ENCODE measurements around the gene LARGE1.

GRCh38 chr22:33518405-33518804, 401.9 kb downstream of the LARGE1 start:
- TF ChIP-seq, protein P1, sequence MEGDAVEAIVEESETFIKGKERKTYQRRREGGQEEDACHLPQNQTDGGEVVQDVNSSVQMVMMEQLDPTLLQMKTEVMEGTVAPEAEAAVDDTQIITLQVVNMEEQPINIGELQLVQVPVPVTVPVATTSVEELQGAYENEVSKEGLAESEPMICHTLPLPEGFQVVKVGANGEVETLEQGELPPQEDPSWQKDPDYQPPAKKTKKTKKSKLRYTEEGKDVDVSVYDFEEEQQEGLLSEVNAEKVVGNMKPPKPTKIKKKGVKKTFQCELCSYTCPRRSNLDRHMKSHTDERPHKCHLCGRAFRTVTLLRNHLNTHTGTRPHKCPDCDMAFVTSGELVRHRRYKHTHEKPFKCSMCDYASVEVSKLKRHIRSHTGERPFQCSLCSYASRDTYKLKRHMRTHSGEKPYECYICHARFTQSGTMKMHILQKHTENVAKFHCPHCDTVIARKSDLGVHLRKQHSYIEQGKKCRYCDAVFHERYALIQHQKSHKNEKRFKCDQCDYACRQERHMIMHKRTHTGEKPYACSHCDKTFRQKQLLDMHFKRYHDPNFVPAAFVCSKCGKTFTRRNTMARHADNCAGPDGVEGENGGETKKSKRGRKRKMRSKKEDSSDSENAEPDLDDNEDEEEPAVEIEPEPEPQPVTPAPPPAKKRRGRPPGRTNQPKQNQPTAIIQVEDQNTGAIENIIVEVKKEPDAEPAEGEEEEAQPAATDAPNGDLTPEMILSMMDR (IDR thresholded peaks at IDR 0.05): no peak
- TF ChIP-seq POLR2A (IDR thresholded peaks at IDR 0.05) (no peak), POLR2AphosphoS5 (IDR thresholded peaks at IDR 0.05) (no peak)
